ENCODE data around the gene PARPBP.

DNA sequence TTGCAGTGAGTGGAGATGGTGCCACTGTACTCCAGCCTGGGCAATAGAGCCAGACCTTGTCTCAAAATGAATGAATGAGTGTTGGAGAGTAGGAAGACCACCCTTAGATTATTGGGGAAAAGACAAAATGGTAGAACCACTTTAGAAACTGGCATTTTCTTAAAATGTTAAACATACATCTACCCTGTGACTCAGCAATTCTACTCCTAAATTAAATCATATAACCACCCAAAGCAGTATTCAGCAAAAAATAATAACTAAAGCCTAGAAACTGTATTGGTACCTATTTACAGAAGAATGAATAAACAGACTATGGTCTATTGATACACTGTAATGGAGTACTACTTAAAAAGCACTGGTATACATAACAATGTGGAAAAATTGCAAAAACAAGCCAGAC lies 9.2 kb upstream of the PARPBP start:
- TF ChIP-seq, protein P1, sequence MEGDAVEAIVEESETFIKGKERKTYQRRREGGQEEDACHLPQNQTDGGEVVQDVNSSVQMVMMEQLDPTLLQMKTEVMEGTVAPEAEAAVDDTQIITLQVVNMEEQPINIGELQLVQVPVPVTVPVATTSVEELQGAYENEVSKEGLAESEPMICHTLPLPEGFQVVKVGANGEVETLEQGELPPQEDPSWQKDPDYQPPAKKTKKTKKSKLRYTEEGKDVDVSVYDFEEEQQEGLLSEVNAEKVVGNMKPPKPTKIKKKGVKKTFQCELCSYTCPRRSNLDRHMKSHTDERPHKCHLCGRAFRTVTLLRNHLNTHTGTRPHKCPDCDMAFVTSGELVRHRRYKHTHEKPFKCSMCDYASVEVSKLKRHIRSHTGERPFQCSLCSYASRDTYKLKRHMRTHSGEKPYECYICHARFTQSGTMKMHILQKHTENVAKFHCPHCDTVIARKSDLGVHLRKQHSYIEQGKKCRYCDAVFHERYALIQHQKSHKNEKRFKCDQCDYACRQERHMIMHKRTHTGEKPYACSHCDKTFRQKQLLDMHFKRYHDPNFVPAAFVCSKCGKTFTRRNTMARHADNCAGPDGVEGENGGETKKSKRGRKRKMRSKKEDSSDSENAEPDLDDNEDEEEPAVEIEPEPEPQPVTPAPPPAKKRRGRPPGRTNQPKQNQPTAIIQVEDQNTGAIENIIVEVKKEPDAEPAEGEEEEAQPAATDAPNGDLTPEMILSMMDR (IDR thresholded peaks at IDR 0.05), result no peak
- no peak for TF ChIP-seq ZFX (IDR thresholded peaks at IDR 0.05; ENCODE audit: borderline replicate concordance)

Measured in 22Rv1 (cell line).